B cell (primary cell): Measurements from ENCODE around the gene NPIPB8. TPM values are rescaled to one million over a fixed set of nuclear protein-coding genes. Genes with fewer than 3 reads are reported as not detected.
"Not testable (repeated sequence)": the region's sequence is repeated elsewhere in the genome, so short reads cannot be mapped to it uniquely, and the experiment has no call there.

ENCODE experiments used
- ATAC-seq: fragments of 200-7000 bp; cut with Tn5 transposase; one replicate; pipeline ENCODE4 v1.10.0; 2021; ENCODE audit warnings: low read depth, mild to moderate bottlenecking, moderate number of reproducible peaks, moderate library complexity
- CTCF ChIA-PET: fragments of 350-600 bp; sonication (Branson Sonifier 250); formaldehyde crosslinking; loops from one replicate; lab custom pipeline; 2021; ENCODE audit warnings: antibody characterized with exemption, inconsistent platforms; lab: Charles Lee
- POLR2A ChIA-PET: fragments of 350-600 bp; sonication (Branson Sonifier 250); formaldehyde crosslinking; loops from one replicate; lab custom pipeline; 2021; ENCODE audit warnings: antibody characterized with exemption; lab: Charles Lee
- DNase-seq: peaks from one replicate; pipeline ENCODE4 v3.0.0; 2013
- H2AFZ ChIP-seq: 2 replicates; pipeline ENCODE4 v1.6.1; 2012; ENCODE audit warnings: mild to moderate bottlenecking, low read depth, low read length; ENCODE audit not compliant: insufficient read depth, poor library complexity, severe bottlenecking
- H3K27ac ChIP-seq, 2 donors: 1 replicate in 1 of 2; 2 replicates in 1 of 2; pipeline ENCODE4 v1.5.1; 2012 to 2013; ENCODE audit warnings: low read length in 2 of 2, mild to moderate bottlenecking in 2 of 2, moderate library complexity in 1 of 2
- H3K27me3 ChIP-seq, 4 experiments: fragments of 200-600 bp in 1 of 4; sonication (generic) in 1 of 4; replicated peaks in 1 of 4; 1 replicate in 2 of 4; 2 replicates in 2 of 4; pipeline versions ENCODE4 v1.6.1 to v1.7.0; 2013 to 2016; ENCODE audit warnings: low read length in 3 of 4, mild to moderate bottlenecking in 2 of 4, mixed read lengths in 1 of 4, moderate library complexity in 1 of 4; ENCODE audit not compliant: insufficient read depth in 4 of 4, control insufficient read depth in 3 of 4; ENCODE audit errors: control extremely low read depth in 1 of 4
- H3K36me3 ChIP-seq, 2 experiments: replicated peaks in 1 of 2; 1 replicate in 1 of 2; 2 replicates in 1 of 2; pipeline versions ENCODE4 v1.6.1 to v1.7.1; 2013; ENCODE audit warnings: low read length in 1 of 2; ENCODE audit not compliant: insufficient read depth in 2 of 2, control insufficient read depth in 1 of 2; ENCODE audit errors: control extremely low read depth in 1 of 2, extremely low read depth in 1 of 2
- H3K4me1 ChIP-seq, 2 donors: fragments of 200-600 bp in 1 of 2; sonication (generic) in 1 of 2; 1 replicate in 1 of 2; 2 replicates in 1 of 2; pipeline versions ENCODE4 v1.5.1 to v1.6.1; 2013 to 2017; ENCODE audit warnings: low read length in 2 of 2; ENCODE audit not compliant: control insufficient read depth in 2 of 2, insufficient read depth in 2 of 2
- H3K4me2 ChIP-seq: replicated peaks from 2 replicates; pipeline ENCODE3; 2012; ENCODE audit warnings: mild to moderate bottlenecking, low read depth, low read length; ENCODE audit not compliant: poor library complexity, severe bottlenecking
- H3K4me3 ChIP-seq, 5 experiments: fragments of 200-600 bp in 1 of 5; sonication (generic) in 1 of 5; 1 replicate in 3 of 5; 2 replicates in 2 of 5; pipeline versions ENCODE4 v1.5.1 to v1.7.0; 2011 to 2016; ENCODE audit warnings: low read length in 4 of 5, mild to moderate bottlenecking in 4 of 5, low read depth in 2 of 5, control low read depth in 1 of 5, moderate library complexity in 1 of 5; ENCODE audit not compliant: insufficient read depth in 1 of 5; ENCODE audit errors: control extremely low read depth in 1 of 5, extremely low read depth in 1 of 5
- H3K79me2 ChIP-seq: fragments of 200-600 bp; sonication (generic); one replicate; pipeline ENCODE4 v1.6.0; 2016; ENCODE audit warnings: low read length; ENCODE audit not compliant: control insufficient read depth, insufficient read depth
- H3K9ac ChIP-seq: fragments of 200-600 bp; sonication (generic); 2 replicates; pipeline ENCODE4 v1.6.1; 2017; ENCODE audit warnings: mild to moderate bottlenecking, low read length, moderate library complexity
- H3K9me3 ChIP-seq, 3 donors: one replicate each; pipeline versions ENCODE4 v1.6.1 to v1.7.1; 2013; ENCODE audit warnings: low read length in 2 of 3; ENCODE audit not compliant: control insufficient read depth in 2 of 3, insufficient read depth in 1 of 3; ENCODE audit errors: control extremely low read depth in 1 of 3
- H4K20me1 ChIP-seq: 2 replicates; pipeline ENCODE4 v1.6.0; 2012; ENCODE audit warnings: mild to moderate bottlenecking, low read length; ENCODE audit not compliant: insufficient read depth, control insufficient read depth, poor library complexity, severe bottlenecking
- H3K27ac Mint-ChIP-seq: one replicate; pipeline ENCODE4 v1.8.0; 2021; ENCODE audit warnings: mixed read lengths
- H3K27me3 Mint-ChIP-seq: one replicate; pipeline ENCODE4 v1.8.0; 2021; ENCODE audit warnings: mixed read lengths
- H3K4me1 Mint-ChIP-seq: one replicate; pipeline ENCODE4 v1.8.0; 2021; ENCODE audit warnings: mixed read lengths
- H3K4me3 Mint-ChIP-seq: one replicate; pipeline ENCODE4 v1.8.0; 2021; ENCODE audit warnings: mixed read lengths
- H3K9me3 Mint-ChIP-seq: one replicate; pipeline ENCODE4 v1.8.0; 2022; ENCODE audit warnings: mixed read lengths; ENCODE audit not compliant: insufficient read depth
- EZH2 ChIP-seq: IDR thresholded peaks from 2 replicates; pipeline ENCODE4 v1.6.1; 2012; ENCODE audit warnings: borderline replicate concordance, low read depth, mild to moderate bottlenecking, moderate library complexity, low read length; ENCODE audit not compliant: insufficient read depth, poor library complexity, severe bottlenecking
- WGBS: methylation state at CpG from one replicate; pipeline ENCODE4 v1.1.5; 2013; ENCODE audit warnings: missing lambda C conversion rate; ENCODE audit not compliant: insufficient coverage; 5-methylcytosine and 5-hydroxymethylcytosine counted together
- intact Hi-C: fragments of 100-400 bp; cut with micrococcal nuclease; formaldehyde crosslinking; loops from one replicate; pipeline ENCODE4 v1.10.0; 2022
- polyA plus RNA-seq: library from polyadenylated mRNA; depleted of rRNA; stranded (reverse); fragments of >200 nt; gene quantifications from 2 replicates; pipeline ENCODE4 v1.2.3, GENCODE V29; 2012
- total RNA-seq, 2 donors: library from RNA; stranded (reverse); fragments of 120-200 nt in 1 of 2; gene quantifications; 1 replicate in 1 of 2; 2 replicates in 1 of 2; pipeline versions ENCODE4 v1.2.3 to v1.2.4, GENCODE V29; 2013 to 2022
- TF ChIP-seq, protein P1 (sequence below): fragments of 200-600 bp; IDR thresholded peaks from one replicate; pipeline ENCODE4 v1.8.0; 2022; ENCODE audit warnings: antibody characterized with exemption, mild to moderate bottlenecking

The NPIPB8 gene
- total and polyA plus RNA-seq, 2 donors (not counting 1 experiment from before 2014, with no cell fraction given): 0.04 to 1.1 TPM

- TF ChIP-seq, protein P1, sequence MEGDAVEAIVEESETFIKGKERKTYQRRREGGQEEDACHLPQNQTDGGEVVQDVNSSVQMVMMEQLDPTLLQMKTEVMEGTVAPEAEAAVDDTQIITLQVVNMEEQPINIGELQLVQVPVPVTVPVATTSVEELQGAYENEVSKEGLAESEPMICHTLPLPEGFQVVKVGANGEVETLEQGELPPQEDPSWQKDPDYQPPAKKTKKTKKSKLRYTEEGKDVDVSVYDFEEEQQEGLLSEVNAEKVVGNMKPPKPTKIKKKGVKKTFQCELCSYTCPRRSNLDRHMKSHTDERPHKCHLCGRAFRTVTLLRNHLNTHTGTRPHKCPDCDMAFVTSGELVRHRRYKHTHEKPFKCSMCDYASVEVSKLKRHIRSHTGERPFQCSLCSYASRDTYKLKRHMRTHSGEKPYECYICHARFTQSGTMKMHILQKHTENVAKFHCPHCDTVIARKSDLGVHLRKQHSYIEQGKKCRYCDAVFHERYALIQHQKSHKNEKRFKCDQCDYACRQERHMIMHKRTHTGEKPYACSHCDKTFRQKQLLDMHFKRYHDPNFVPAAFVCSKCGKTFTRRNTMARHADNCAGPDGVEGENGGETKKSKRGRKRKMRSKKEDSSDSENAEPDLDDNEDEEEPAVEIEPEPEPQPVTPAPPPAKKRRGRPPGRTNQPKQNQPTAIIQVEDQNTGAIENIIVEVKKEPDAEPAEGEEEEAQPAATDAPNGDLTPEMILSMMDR: no peak
- TF ChIP-seq EZH2: no peak
- H3K4me3 Mint-ChIP-seq: no peak overlapping the region
- no peak overlapping the region for H3K9ac ChIP-seq
- H3K27ac ChIP-seq: no peak overlapping the region
- no peak overlapping the region for H3K4me3 ChIP-seq
- no peak overlapping the region for H3K4me2 ChIP-seq
- no peaks in the 10 kb centered on the region for H4K20me1 ChIP-seq
- no peaks in the 10 kb centered on the region for H3K4me1 ChIP-seq
- 98% methylated on average over 5 of the region's 13 CpGs for WGBS
- H3K79me2 ChIP-seq: no peaks in the 10 kb centered on the region
- no peaks in the 10 kb centered on the region for H3K27me3 Mint-ChIP-seq
- ATAC-seq (no peak), DNase-seq (no peak)
- no peaks in the 10 kb centered on the region for H3K27me3 ChIP-seq
- H2AFZ ChIP-seq: no peak overlapping the region
- no peak overlapping the region for H3K27ac Mint-ChIP-seq
- ChIA-PET POLR2A (no interaction called here), CTCF (no interaction called here)
- intact Hi-C loops: no loop called here
- H3K9me3 Mint-ChIP-seq: no peaks in the 10 kb centered on the region
- H3K36me3 ChIP-seq: peaks cover 3 to 20% of the 10 kb centered on the region in 2 experiments
- peaks cover 2% of the 10 kb centered on the region for H3K4me1 Mint-ChIP-seq
- no peaks in the 10 kb centered on the region for H3K9me3 ChIP-seq
Observed at GRCh38 chr16:28592979-28593553, 44.8 kb upstream of the NPIPB8 start.

- H3K9me3 ChIP-seq, H3K4me3 Mint-ChIP-seq, DNase-seq, ATAC-seq, H3K27ac Mint-ChIP-seq, H3K4me2 ChIP-seq, CTCF ChIA-PET, H3K4me1 Mint-ChIP-seq, H3K36me3 ChIP-seq, H3K4me1 ChIP-seq, H3K4me3 ChIP-seq, POLR2A ChIA-PET, intact Hi-C loops, H2AFZ ChIP-seq, H3K9me3 Mint-ChIP-seq, H3K9ac ChIP-seq, H3K27me3 ChIP-seq, H3K27ac ChIP-seq, H4K20me1 ChIP-seq, H3K79me2 ChIP-seq, H3K27me3 Mint-ChIP-seq: not testable (repeated sequence)
- WGBS: no CpG with 5 or more reads among the region's 6 CpGs
Observed at GRCh38 chr16:28595451-28595850, 42.4 kb upstream of the NPIPB8 start.
